ENCODE data around the gene USP25. TPM values are rescaled to one million over a fixed set of nuclear protein-coding genes. Genes with fewer than 3 reads are reported as not detected.

The USP25 gene
- total and polyA plus RNA-seq, 8 donors: 8.2 to 91.6 (median 25.5) TPM

DNA sequence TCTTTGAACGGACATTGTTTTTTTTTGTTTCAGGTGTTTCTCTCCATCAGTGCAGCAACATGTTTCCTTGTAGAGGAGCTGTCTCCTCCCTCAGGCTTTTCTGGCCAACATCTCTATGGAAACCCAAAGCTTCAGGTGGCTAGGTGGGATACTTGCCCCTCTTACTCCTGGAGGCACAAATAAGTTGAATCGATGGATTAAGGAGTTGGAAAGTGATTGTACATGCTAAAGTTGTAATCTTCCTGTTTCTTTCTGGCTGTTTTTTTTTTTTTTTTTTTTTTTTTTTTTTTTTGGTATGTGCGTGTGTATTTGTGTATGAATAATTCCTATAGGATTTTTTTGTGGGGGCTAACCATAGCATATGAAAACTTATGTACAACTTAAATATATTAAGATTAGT lies 10.6 kb downstream of the USP25 start:
- peaks cover 35 to 89% (median 71%) of the 10 kb centered on the region in 4 donors for H3K4me1 ChIP-seq
- WGBS, 5 donors: 63 to 81% (median 70%) methylated on average over 3 of the region's 3 CpGs
- no peak for TF ChIP-seq POLR2AphosphoS5 (IDR thresholded peaks at IDR 0.05)
- TF ChIP-seq, protein P1, sequence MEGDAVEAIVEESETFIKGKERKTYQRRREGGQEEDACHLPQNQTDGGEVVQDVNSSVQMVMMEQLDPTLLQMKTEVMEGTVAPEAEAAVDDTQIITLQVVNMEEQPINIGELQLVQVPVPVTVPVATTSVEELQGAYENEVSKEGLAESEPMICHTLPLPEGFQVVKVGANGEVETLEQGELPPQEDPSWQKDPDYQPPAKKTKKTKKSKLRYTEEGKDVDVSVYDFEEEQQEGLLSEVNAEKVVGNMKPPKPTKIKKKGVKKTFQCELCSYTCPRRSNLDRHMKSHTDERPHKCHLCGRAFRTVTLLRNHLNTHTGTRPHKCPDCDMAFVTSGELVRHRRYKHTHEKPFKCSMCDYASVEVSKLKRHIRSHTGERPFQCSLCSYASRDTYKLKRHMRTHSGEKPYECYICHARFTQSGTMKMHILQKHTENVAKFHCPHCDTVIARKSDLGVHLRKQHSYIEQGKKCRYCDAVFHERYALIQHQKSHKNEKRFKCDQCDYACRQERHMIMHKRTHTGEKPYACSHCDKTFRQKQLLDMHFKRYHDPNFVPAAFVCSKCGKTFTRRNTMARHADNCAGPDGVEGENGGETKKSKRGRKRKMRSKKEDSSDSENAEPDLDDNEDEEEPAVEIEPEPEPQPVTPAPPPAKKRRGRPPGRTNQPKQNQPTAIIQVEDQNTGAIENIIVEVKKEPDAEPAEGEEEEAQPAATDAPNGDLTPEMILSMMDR (IDR thresholded peaks at IDR 0.05): no peak
- no peak for TF ChIP-seq POLR2A (IDR thresholded peaks at IDR 0.05)
- no peak for TF ChIP-seq EP300 (IDR thresholded peaks at IDR 0.05)

DNA sequence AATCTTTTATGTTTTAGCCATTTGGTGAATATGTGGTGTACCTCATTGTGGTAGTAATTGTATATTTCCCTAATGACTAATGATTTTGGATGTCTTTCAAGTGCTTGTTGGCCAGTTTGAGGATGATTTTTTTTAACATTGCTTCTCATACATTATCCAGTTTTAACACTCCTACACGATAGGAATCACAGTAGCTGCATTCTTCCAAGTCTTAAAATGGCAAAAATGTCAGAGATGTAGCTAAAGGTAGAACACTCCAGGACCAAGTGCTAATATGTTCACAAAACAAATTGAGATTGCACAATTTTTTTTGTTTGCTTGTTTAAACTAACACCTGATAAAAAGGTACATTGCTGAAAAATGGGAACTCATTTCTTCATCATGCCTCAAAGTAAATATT lies 11.7 kb downstream of the USP25 start:
- no peak for DNase-seq
- TF ChIP-seq, protein P1 (IDR thresholded peaks at IDR 0.05): no peak
- no peak for TF ChIP-seq POLR2A (IDR thresholded peaks at IDR 0.05)
- no peak for TF ChIP-seq POLR2AphosphoS5 (IDR thresholded peaks at IDR 0.05)
- TF ChIP-seq EP300 (IDR thresholded peaks at IDR 0.05): no peak
- intact Hi-C loops (cut with DNase I; ENCODE audit: low total_unique reads): no loop called here
- Histone ChIP-seq H3K4me3 (no peak overlapping the region), H3K9me3 (no peaks in the 10 kb centered on the region), H3K4me1 (peaks cover 35 to 78% (median 60%) of the 10 kb centered on the region in 4 donors), H3K36me3 (peaks cover 0 to 10% (median 0%) of the 10 kb centered on the region in 4 donors), H3K27me3 (no peaks in the 10 kb centered on the region), H3K27ac (no peak overlapping the region)
- WGBS, 5 donors: 18 to 54% (median 28%) methylated on average over 1 of the region's 1 CpG

More for the DNA sequence above, 10.6 kb downstream of the USP25 start:
- Histone ChIP-seq H3K9me3 (no peaks in the 10 kb centered on the region), H3K36me3 (peaks cover 0 to 10% (median 0%) of the 10 kb centered on the region in 4 donors), H3K27ac (no peak overlapping the region), H3K4me3 (no peak overlapping the region), H3K27me3 (no peaks in the 10 kb centered on the region)
- no peak for DNase-seq
- intact Hi-C loops (cut with DNase I; ENCODE audit: low total_unique reads): no loop called here

DNA sequence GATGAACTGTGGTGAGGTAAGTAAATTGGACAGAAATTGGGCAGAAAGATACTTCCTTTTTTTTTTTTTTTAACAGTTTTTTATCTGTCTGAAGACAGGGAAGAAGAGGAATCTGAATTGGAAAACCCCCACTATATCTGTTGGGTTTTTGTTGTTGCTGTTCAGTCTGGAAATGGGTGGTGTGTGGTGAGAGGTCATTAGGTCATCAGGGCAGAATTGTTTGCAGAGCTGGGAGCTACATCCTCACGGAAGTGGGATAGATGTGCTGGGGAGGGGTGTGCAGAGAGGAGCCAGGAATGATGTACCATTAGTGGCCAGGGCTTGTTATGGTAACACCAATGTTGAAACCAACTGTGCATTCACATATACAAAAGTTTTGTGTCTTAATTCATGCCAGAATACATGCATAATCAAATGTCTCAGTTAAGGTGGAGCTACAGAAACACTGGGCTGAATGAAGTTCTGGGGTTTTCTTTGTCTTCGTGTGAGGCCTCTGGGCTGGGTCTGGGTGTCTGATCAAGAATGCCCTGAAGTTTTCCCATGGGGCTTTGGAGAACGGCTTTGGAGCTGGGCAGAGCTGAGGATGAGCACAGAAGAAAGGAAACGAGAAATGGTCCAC lies 12.4 kb downstream of the USP25 start:
- WGBS, 5 donors: 57 to 79% (median 76%) methylated on average over 4 of the region's 4 CpGs
- peaks cover 35 to 72% (median 55%) of the 10 kb centered on the region in 4 donors for H3K4me1 ChIP-seq
- no peak overlapping the region for H3K4me3 ChIP-seq
- no peak for TF ChIP-seq POLR2A (IDR thresholded peaks at IDR 0.05)
- TF ChIP-seq, protein P1 (IDR thresholded peaks at IDR 0.05): no peak
- TF ChIP-seq EP300 (IDR thresholded peaks at IDR 0.05): no peak
- no peak for TF ChIP-seq POLR2AphosphoS5 (IDR thresholded peaks at IDR 0.05)
- H3K36me3 ChIP-seq: peaks cover 0 to 10% (median 0%) of the 10 kb centered on the region in 4 donors
- no peaks in the 10 kb centered on the region for H3K9me3 ChIP-seq
- no peak for DNase-seq
- intact Hi-C loops (cut with DNase I; ENCODE audit: low total_unique reads): no loop called here
- no peaks in the 10 kb centered on the region for H3K27me3 ChIP-seq
- H3K27ac ChIP-seq: no peak overlapping the region

DNA sequence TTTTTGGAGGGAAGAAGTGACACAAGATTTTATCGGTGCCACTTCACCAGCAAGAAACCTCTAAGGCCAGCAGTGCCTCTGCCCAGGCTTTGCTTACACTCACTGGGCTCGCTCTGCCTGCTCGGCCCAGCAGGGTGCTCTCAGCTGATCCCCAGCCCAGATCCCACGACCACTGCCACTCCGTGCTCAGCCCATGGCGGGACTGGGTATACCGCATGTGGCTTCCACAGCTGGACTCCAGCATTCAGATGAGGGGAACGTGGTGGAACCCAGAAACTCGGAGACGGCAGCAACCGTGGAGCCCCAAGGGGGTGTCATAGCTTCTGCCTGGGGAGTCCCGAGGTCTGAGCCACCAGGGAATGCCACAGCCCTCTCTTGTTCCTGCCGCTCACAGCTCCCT lies 12.9 kb downstream of the USP25 start:
- WGBS, 5 donors: 93 to 99% (median 98%) methylated on average over 13 of the region's 13 CpGs
- intact Hi-C loops (cut with DNase I; ENCODE audit: low total_unique reads): no loop called here
- peaks cover 35 to 72% (median 55%) of the 10 kb centered on the region in 4 donors for H3K4me1 ChIP-seq

More for the DNA sequence above, 12.9 kb downstream of the USP25 start:
- no peak overlapping the region for H3K4me3 ChIP-seq
- H3K27ac ChIP-seq: no peak overlapping the region
- no peaks in the 10 kb centered on the region for H3K27me3 ChIP-seq
- peaks cover 0 to 10% (median 0%) of the 10 kb centered on the region in 4 donors for H3K36me3 ChIP-seq
- DNase-seq: no peak
- TF ChIP-seq POLR2AphosphoS5 (IDR thresholded peaks at IDR 0.05) (no peak), EP300 (IDR thresholded peaks at IDR 0.05) (no peak), POLR2A (IDR thresholded peaks at IDR 0.05) (no peak)
- TF ChIP-seq, protein P1 (IDR thresholded peaks at IDR 0.05): no peak
- H3K9me3 ChIP-seq: no peaks in the 10 kb centered on the region
